ENCODE results near the gene EEF1G. TPM values are rescaled to one million over a fixed set of nuclear protein-coding genes. Genes with fewer than 3 reads are reported as not detected.
A peak's percentile ranks its signal among the peaks of the same experiment; 100 is the strongest.

The EEF1G gene
- total and polyA plus RNA-seq, 9 of the 15 experiments (the other 6 are each of a cell fraction or from before 2014, with no cell fraction given) = 985 to 2,349 (median 2,035) TPM

DNA sequence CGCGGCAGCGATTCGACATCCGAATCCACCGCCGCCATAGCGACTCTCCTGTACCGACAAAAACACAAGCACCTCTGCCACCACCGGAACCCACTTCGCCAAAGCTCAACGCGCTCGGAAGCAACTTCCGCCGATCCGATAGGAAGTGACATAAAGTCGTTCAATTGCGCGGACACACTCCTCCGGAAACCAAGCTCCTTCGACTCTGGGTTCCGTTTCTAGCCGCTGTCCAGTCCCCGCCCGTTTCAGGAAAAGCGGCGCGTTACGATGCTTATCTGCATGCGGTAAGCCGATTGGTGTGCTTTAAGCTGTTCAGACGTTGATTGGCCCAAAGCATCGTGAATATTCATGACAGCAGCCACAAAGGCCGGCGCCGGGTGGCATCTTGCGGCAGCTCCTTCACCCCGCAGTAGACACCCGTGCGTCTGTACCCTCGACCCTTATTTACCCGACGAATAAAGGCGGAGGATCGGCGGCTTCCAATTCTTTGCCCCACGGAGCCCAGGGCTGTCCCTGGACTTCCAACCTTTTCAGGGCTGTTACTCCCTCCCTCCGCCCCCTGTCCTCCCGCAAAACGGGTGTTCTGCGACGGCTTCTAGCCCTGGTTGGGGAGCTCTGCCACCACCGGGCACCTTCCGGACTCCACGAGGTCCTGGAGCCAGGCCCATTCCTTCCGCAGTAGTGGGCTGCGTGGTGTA is 17.9 kb upstream of the EEF1G start, which contains the start of gene TUT1 (continued):
- TF ChIP-seq, protein P1, sequence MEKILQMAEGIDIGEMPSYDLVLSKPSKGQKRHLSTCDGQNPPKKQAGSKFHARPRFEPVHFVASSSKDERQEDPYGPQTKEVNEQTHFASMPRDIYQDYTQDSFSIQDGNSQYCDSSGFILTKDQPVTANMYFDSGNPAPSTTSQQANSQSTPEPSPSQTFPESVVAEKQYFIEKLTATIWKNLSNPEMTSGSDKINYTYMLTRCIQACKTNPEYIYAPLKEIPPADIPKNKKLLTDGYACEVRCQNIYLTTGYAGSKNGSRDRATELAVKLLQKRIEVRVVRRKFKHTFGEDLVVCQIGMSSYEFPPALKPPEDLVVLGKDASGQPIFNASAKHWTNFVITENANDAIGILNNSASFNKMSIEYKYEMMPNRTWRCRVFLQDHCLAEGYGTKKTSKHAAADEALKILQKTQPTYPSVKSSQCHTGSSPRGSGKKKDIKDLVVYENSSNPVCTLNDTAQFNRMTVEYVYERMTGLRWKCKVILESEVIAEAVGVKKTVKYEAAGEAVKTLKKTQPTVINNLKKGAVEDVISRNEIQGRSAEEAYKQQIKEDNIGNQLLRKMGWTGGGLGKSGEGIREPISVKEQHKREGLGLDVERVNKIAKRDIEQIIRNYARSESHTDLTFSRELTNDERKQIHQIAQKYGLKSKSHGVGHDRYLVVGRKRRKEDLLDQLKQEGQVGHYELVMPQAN (IDR thresholded peaks at IDR 0.05; ENCODE audit: borderline replicate concordance) = peak; percentile 25; the same call in 1 of the 2 replicates
- TF ChIP-seq TEAD2 (tag; IDR thresholded peaks at IDR 0.05) (no peak), RBBP5 (IDR thresholded peaks at IDR 0.05; ENCODE audit: borderline replicate concordance, insufficient read depth, low read length, poor library complexity, severe bottlenecking) (peak; percentile 86), COPS2 (conservative IDR thresholded peaks at IDR 0.05) (no peak), ELF2 (CRISPR knock-in tag; IDR thresholded peaks at IDR 0.05) (peak; percentile 84; the same call in 1 of the 2 replicates), MEF2D (tag; conservative IDR thresholded peaks at IDR 0.05; ENCODE audit: low read depth) (no peak), SREBF1 (IDR thresholded peaks at IDR 0.05; ENCODE audit: borderline replicate concordance, low read depth, low read length) (peak; percentile 80; the same call in 1 of the 2 replicates), YY1 (IDR thresholded peaks at IDR 0.05; ENCODE audit: borderline replicate concordance in 1 of 3, control insufficient read depth in 1 of 3, extremely low read depth in 1 of 3, insufficient read depth in 3 of 3, insufficient read length in 1 of 3, insufficient replicate concordance in 2 of 3, low read depth in 1 of 3, low read length in 2 of 3) (peak; percentile 46 to 91 (median 75)), HDAC2 (IDR thresholded peaks at IDR 0.05) (no peak; the same call in 1 of the 2 replicates), NFE2L1 (tag; IDR thresholded peaks at IDR 0.05; ENCODE audit: borderline replicate concordance, low read depth) (no peak), MCM3 (IDR thresholded peaks at IDR 0.05) (no peak), BCL6 (CRISPR knock-in tag; IDR thresholded peaks at IDR 0.05) (no peak)
- TF ChIP-seq, protein P2, sequence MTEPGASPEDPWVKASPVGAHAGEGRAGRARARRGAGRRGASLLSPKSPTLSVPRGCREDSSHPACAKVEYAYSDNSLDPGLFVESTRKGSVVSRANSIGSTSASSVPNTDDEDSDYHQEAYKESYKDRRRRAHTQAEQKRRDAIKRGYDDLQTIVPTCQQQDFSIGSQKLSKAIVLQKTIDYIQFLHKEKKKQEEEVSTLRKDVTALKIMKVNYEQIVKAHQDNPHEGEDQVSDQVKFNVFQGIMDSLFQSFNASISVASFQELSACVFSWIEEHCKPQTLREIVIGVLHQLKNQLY (CRISPR knock-in tag; conservative IDR thresholded peaks at IDR 0.05) = no peak
- TF ChIP-seq, protein P3, sequence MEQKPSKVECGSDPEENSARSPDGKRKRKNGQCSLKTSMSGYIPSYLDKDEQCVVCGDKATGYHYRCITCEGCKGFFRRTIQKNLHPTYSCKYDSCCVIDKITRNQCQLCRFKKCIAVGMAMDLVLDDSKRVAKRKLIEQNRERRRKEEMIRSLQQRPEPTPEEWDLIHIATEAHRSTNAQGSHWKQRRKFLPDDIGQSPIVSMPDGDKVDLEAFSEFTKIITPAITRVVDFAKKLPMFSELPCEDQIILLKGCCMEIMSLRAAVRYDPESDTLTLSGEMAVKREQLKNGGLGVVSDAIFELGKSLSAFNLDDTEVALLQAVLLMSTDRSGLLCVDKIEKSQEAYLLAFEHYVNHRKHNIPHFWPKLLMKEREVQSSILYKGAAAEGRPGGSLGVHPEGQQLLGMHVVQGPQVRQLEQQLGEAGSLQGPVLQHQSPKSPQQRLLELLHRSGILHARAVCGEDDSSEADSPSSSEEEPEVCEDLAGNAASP (IDR thresholded peaks at IDR 0.05) = no peak
- TF ChIP-seq, protein P4, sequence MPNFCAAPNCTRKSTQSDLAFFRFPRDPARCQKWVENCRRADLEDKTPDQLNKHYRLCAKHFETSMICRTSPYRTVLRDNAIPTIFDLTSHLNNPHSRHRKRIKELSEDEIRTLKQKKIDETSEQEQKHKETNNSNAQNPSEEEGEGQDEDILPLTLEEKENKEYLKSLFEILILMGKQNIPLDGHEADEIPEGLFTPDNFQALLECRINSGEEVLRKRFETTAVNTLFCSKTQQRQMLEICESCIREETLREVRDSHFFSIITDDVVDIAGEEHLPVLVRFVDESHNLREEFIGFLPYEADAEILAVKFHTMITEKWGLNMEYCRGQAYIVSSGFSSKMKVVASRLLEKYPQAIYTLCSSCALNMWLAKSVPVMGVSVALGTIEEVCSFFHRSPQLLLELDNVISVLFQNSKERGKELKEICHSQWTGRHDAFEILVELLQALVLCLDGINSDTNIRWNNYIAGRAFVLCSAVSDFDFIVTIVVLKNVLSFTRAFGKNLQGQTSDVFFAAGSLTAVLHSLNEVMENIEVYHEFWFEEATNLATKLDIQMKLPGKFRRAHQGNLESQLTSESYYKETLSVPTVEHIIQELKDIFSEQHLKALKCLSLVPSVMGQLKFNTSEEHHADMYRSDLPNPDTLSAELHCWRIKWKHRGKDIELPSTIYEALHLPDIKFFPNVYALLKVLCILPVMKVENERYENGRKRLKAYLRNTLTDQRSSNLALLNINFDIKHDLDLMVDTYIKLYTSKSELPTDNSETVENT (CRISPR knock-in tag; IDR thresholded peaks at IDR 0.05) = peak; percentile 70; the same call in 1 of the 2 replicates
- TF ChIP-seq, protein P5, sequence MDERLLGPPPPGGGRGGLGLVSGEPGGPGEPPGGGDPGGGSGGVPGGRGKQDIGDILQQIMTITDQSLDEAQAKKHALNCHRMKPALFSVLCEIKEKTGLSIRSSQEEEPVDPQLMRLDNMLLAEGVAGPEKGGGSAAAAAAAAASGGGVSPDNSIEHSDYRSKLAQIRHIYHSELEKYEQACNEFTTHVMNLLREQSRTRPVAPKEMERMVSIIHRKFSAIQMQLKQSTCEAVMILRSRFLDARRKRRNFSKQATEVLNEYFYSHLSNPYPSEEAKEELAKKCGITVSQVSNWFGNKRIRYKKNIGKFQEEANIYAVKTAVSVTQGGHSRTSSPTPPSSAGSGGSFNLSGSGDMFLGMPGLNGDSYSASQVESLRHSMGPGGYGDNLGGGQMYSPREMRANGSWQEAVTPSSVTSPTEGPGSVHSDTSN (CRISPR knock-in tag; IDR thresholded peaks at IDR 0.05; ENCODE audit: low read depth) = no peak
- TF ChIP-seq, protein P5 (tag; conservative IDR thresholded peaks at IDR 0.05; ENCODE audit: low read depth) = no peak

All from K562 (cell line).